ENCODE data around the gene MRM1. TPM values are rescaled to one million over a fixed set of nuclear protein-coding genes. Genes with fewer than 3 reads are reported as not detected.

The MRM1 gene
- total and polyA plus RNA-seq, 7 donors = 2.8 to 15.0 (median 5.3) TPM

GRCh38 chr17:36610474-36610873 lies 9.1 kb downstream of the MRM1 start:
- Histone ChIP-seq H3K36me3 (no peaks in the 10 kb centered on the region), H3K27ac (no peak overlapping the region), H3K9me3 (no peaks in the 10 kb centered on the region), H3K27me3 (peaks cover 0 to 19% (median 6%) of the 10 kb centered on the region in 3 donors), H3K4me1 (peaks cover 0 to 11% (median 4%) of the 10 kb centered on the region in 4 donors), H3K4me3 (no peak overlapping the region)
- TF ChIP-seq CTCF (IDR thresholded peaks at IDR 0.05) = no peak
- no peak for TF ChIP-seq POLR2AphosphoS5 (IDR thresholded peaks at IDR 0.05)
- TF ChIP-seq POLR2A (IDR thresholded peaks at IDR 0.05) = no peak
- no peak for TF ChIP-seq EP300 (IDR thresholded peaks at IDR 0.05)
- 79 to 82% methylated on average over 6 of the region's 6 CpGs for WGBS, 2 donors
- DNase-seq = no peak
- intact Hi-C loops (cut with DNase I) = no loop called here

- TF ChIP-seq CTCF (IDR thresholded peaks at IDR 0.05) (no peak), POLR2A (IDR thresholded peaks at IDR 0.05) (no peak), EP300 (IDR thresholded peaks at IDR 0.05) (no peak), POLR2AphosphoS5 (IDR thresholded peaks at IDR 0.05) (no peak)
- no peak for DNase-seq
- intact Hi-C loops (cut with DNase I) = no loop called here
- Histone ChIP-seq H3K27ac (no peak overlapping the region), H3K4me3 (no peak overlapping the region), H3K9me3 (no peaks in the 10 kb centered on the region), H3K4me1 (peaks cover 0 to 11% (median 4%) of the 10 kb centered on the region in 4 donors), H3K36me3 (no peaks in the 10 kb centered on the region), H3K27me3 (peaks cover 8 to 29% (median 11%) of the 10 kb centered on the region in 3 donors)
- WGBS, 2 donors = 83% methylated on average over 9 of the region's 9 CpGs
Observed at GRCh38 chr17:36611345-36612072, 10.1 kb downstream of the MRM1 start.

GRCh38 chr17:36612323-36612722 lies 10.9 kb downstream of the MRM1 start:
- Histone ChIP-seq H3K9me3 (no peaks in the 10 kb centered on the region), H3K4me1 (peaks cover 0 to 11% (median 4%) of the 10 kb centered on the region in 4 donors), H3K27ac (no peak overlapping the region), H3K4me3 (no peak overlapping the region), H3K36me3 (no peaks in the 10 kb centered on the region), H3K27me3 (peaks cover 11 to 38% (median 14%) of the 10 kb centered on the region in 3 donors)
- intact Hi-C loops (cut with DNase I) = no loop called here
- 76 to 79% methylated on average over 3 of the region's 3 CpGs for WGBS, 2 donors
- no peak for DNase-seq
- TF ChIP-seq CTCF (IDR thresholded peaks at IDR 0.05) (no peak), POLR2A (IDR thresholded peaks at IDR 0.05) (no peak), EP300 (IDR thresholded peaks at IDR 0.05) (no peak)

- 61 to 71% methylated on average over 4 of the region's 4 CpGs for WGBS, 2 donors
- peaks cover 11 to 46% (median 17%) of the 10 kb centered on the region in 3 donors for H3K27me3 ChIP-seq
- no peak overlapping the region for H3K27ac ChIP-seq
- H3K4me3 ChIP-seq = no peak overlapping the region
- TF ChIP-seq POLR2A (IDR thresholded peaks at IDR 0.05) (no peak), CTCF (IDR thresholded peaks at IDR 0.05) (no peak), POLR2AphosphoS5 (IDR thresholded peaks at IDR 0.05) (no peak), EP300 (IDR thresholded peaks at IDR 0.05) (no peak)
- intact Hi-C loops (cut with DNase I) = no loop called here
- no peaks in the 10 kb centered on the region for H3K36me3 ChIP-seq
- H3K4me1 ChIP-seq = peaks cover 0 to 11% (median 4%) of the 10 kb centered on the region in 4 donors
- no peak for DNase-seq
- no peaks in the 10 kb centered on the region for H3K9me3 ChIP-seq
Observed at GRCh38 chr17:36613155-36613554, 11.8 kb downstream of the MRM1 start.
